SK-N-MC (cell line): ENCODE results near the gene RREB1.

Experiments used
- EZH2 ChIP-seq: fragments of 200-600 bp; sonication (generic); IDR thresholded peaks from one replicate; pipeline ENCODE4 v1.6.1; 2017; ENCODE audit warnings: antibody characterized with exemption
- FOXP2 ChIP-seq: optimal IDR thresholded peaks from 2 replicates; pipeline ENCODE3; 2011; ENCODE audit warnings: mild to moderate bottlenecking, moderate library complexity; ENCODE audit not compliant: insufficient read depth; ENCODE audit errors: extremely low read length, control extremely low read depth
- POLR2AphosphoS5 ChIP-seq: IDR thresholded peaks from 2 replicates; pipeline ENCODE4 v1.6.1; 2012; ENCODE audit warnings: mild to moderate bottlenecking, low read depth, low read length, borderline replicate concordance

- TF ChIP-seq EZH2 (no peak), POLR2AphosphoS5 (no peak), FOXP2 (no peak)
These were observed 64.9 kb downstream of the RREB1 start for GRCh38 chr6:7172649-7173048.
